Gastroesophageal sphincter (tissue), 4 donors: ENCODE data around the gene ABCA7. TPM values are rescaled to one million over a fixed set of nuclear protein-coding genes. Genes with fewer than 3 reads are reported as not detected.

Experiments
- ATAC-seq: fragments of 150-250 bp; one replicate; pipeline ENCODE4 v1.9.1; 2016; ENCODE audit warnings: mild to moderate bottlenecking, moderate library complexity
- H3K27ac ChIP-seq, 4 donors: fragments of 200-600 bp; sonication (generic) in 3 of 4; 1 replicate in 3 of 4; 2 replicates in 1 of 4; pipeline ENCODE4 v1.5.1; 2016 to 2019
- H3K27me3 ChIP-seq: fragments of 200-600 bp; sonication (generic); one replicate; pipeline ENCODE4 v1.5.1; 2019
- H3K36me3 ChIP-seq, 2 donors: fragments of 200-600 bp; sonication (generic); one replicate each; pipeline ENCODE4 v1.5.1; 2019; ENCODE audit warnings: control low read depth in 1 of 2
- H3K4me1 ChIP-seq, 3 donors: fragments of 200-600 bp; sonication (generic); 1 replicate in 2 of 3; 2 replicates in 1 of 3; pipeline ENCODE4 v1.5.1; 2016 to 2019; ENCODE audit warnings: control low read depth in 2 of 3
- H3K4me3 ChIP-seq, 2 donors: fragments of 200-600 bp; sonication (generic); one replicate each; pipeline ENCODE4 v1.5.1; 2019; ENCODE audit warnings: mild to moderate bottlenecking in 1 of 2, moderate library complexity in 1 of 2
- H3K9me3 ChIP-seq, 3 donors: fragments of 200-600 bp; sonication (generic); one replicate each; pipeline ENCODE4 v1.5.1; 2017 to 2019; ENCODE audit warnings: control low read depth in 2 of 3
- EP300 ChIP-seq: sonication (generic); formaldehyde crosslinking; IDR thresholded peaks from one replicate; pipeline ENCODE4 v1.6.1; 2017; ENCODE audit warnings: antibody characterized with exemption, mild to moderate bottlenecking
- POLR2A ChIP-seq, 2 donors: fragments of 450-650 bp; IDR thresholded peaks; one replicate each; pipeline ENCODE4 v1.6.1; 2017; ENCODE audit warnings: antibody characterized with exemption in 2 of 2, mild to moderate bottlenecking in 2 of 2, moderate library complexity in 1 of 2
- POLR2AphosphoS5 ChIP-seq: sonication (generic); formaldehyde crosslinking; IDR thresholded peaks from one replicate; pipeline ENCODE4 v1.6.1; 2017; ENCODE audit warnings: antibody characterized with exemption
- WGBS, 2 donors: methylation state at CpG; one replicate each; pipeline ENCODE4 v1.1.5; 2018; ENCODE audit warnings: low coverage in 1 of 2; 5-methylcytosine and 5-hydroxymethylcytosine counted together
- total RNA-seq, 4 donors: library from RNA; depleted of rRNA; stranded (reverse); fragments of >200 nt; gene quantifications; one replicate each; pipeline ENCODE4 v1.1.0, GENCODE V29; 2016
- TF ChIP-seq, protein P1 (sequence below), 4 experiments: fragments of 200-600 bp in 2 of 4; fragments of 450-650 bp in 2 of 4; sonication (generic) in 1 of 4; IDR thresholded peaks; one replicate each; pipeline ENCODE4 v1.5.1; 2017 to 2019; ENCODE audit warnings: antibody characterized with exemption in 4 of 4, mild to moderate bottlenecking in 2 of 4, moderate library complexity in 2 of 4

Gene ABCA7
- total RNA-seq, 4 donors from 2014 or later, result 3.9 to 14.3 (median 6.4) TPM

DNA sequence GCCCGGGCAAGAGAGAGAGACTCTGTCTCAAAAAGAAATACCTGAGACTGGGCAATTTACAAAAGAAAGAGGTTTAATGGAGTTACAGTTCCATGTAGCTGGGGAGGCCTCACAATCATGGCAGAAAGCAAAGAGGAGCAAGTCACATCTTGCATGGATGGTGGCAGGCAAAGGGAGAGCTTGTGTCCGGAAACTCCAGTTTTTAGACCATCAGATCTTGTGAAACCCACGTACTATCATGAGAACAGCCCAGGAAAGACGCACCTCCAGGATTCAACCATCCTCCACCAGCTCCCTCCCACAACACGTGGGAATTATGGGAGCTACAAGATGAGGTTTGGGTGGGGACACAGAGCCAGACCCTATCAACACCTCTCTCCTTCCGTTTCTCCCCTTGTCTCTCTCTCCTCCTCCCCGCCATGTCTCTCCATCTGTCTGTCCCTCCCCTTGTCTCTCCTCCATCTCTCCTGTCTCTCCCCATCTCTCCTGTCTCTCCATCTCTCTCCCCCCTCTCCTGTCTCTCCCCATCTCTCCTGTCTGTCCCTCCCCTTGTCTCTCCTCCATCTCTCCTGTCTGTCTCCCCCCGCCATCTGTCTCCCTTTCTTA lies 45.2 kb downstream of the ABCA7 start:
- TF ChIP-seq, protein P1, sequence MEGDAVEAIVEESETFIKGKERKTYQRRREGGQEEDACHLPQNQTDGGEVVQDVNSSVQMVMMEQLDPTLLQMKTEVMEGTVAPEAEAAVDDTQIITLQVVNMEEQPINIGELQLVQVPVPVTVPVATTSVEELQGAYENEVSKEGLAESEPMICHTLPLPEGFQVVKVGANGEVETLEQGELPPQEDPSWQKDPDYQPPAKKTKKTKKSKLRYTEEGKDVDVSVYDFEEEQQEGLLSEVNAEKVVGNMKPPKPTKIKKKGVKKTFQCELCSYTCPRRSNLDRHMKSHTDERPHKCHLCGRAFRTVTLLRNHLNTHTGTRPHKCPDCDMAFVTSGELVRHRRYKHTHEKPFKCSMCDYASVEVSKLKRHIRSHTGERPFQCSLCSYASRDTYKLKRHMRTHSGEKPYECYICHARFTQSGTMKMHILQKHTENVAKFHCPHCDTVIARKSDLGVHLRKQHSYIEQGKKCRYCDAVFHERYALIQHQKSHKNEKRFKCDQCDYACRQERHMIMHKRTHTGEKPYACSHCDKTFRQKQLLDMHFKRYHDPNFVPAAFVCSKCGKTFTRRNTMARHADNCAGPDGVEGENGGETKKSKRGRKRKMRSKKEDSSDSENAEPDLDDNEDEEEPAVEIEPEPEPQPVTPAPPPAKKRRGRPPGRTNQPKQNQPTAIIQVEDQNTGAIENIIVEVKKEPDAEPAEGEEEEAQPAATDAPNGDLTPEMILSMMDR (IDR thresholded peaks at IDR 0.05), result no peak
- TF ChIP-seq POLR2AphosphoS5 (no peak), EP300 (no peak), POLR2A (IDR thresholded peaks at IDR 0.05) (no peak)
- Histone ChIP-seq H3K4me1 (peaks cover 0 to 55% (median 24%) of the 10 kb centered on the region in 3 donors), H3K27me3 (peaks cover 34% of the 10 kb centered on the region), H3K9me3 (no peaks in the 10 kb centered on the region), H3K4me3 (no peak overlapping the region), H3K27ac (no peak overlapping the region), H3K36me3 (peaks cover 0 to 46% of the 10 kb centered on the region in 2 donors)
- no peak for ATAC-seq
- WGBS, 2 donors, result 37 to 74% methylated on average over 3 to 8 of the region's 8 CpGs

DNA sequence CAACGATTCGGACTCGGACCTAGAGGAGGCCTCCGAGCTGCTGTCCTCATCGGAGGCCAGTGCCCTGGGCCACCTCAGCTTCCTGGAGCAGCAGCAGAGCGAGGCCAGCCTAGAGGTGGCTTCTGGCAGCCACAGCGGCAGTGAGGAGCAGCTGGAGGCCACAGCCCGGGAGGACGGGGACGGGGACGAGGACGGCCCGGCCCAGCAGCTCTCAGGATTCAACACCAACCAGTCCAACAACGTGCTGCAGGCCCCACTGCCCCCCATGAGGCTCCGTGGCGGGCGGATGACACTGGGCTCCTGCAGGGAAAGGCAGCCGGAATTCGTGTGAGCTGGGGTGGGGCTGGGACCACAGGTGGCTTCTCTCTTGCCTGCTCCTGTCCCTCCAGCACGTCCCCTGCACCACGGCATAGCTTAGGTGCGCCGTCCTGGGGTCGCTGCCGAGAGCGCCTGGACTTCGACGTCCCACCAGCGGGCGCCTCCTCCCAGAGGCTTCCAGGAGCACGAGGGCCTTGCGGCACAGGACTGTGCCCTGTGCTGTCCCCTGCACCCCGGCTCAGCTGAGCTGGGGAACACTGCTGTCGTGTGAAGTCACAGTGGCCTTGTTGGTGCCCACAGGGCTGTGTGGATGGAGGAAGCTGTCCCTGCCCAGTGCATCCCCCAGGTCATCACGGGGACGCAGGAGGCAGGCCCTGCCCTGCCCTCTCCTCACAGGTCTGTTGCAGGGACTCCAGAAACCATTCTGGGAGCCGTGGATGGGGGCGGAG lies 46.0 kb downstream of the ABCA7 start:
- no peak for ATAC-seq
- Histone ChIP-seq H3K27ac (no peak overlapping the region), H3K4me3 (no peak overlapping the region)

DNA sequence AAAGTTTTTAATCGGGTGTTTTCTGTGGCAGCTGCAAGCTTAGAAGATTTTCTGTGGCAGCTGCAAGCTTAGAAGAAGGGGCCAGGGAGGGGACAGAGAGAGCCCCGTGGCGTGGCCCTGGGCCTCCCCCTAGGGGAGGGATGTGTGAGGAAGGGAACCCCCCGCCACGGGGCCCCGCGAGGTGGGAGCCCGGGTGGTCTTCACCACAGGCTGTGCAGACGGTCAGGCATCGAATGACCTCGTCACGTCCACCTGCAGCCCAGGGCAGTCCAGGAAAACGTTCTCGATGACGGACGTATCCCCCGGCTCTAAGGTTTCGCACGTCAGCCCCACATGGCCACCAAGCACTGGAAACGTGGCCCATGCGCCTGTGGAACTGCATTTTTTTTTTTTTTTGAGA lies 46.7 kb downstream of the ABCA7 start:
- Histone ChIP-seq H3K9me3 (no peaks in the 10 kb centered on the region), H3K27ac (peak overlapping the region in 2 of 4 donors; percentile 11 to 65), H3K36me3 (peaks cover 0 to 61% of the 10 kb centered on the region in 2 donors), H3K4me1 (peaks cover 0 to 50% (median 24%) of the 10 kb centered on the region in 3 donors), H3K4me3 (no peak overlapping the region), H3K27me3 (peaks cover 30% of the 10 kb centered on the region)
- 80 to 94% methylated on average over 9 to 19 of the region's 21 CpGs for WGBS, 2 donors
- no peak for TF ChIP-seq POLR2A (IDR thresholded peaks at IDR 0.05)
- ATAC-seq, result no peak

More for the DNA sequence above, 46.0 kb downstream of the ABCA7 start:
- Histone ChIP-seq H3K27me3 (peaks cover 34% of the 10 kb centered on the region), H3K9me3 (no peaks in the 10 kb centered on the region), H3K4me1 (peaks cover 0 to 55% (median 24%) of the 10 kb centered on the region in 3 donors), H3K36me3 (peaks cover 0 to 53% of the 10 kb centered on the region in 2 donors)
- TF ChIP-seq EP300, result no peak
- WGBS, 2 donors, result 46 to 64% methylated on average over 5 to 6 of the region's 38 CpGs

DNA sequence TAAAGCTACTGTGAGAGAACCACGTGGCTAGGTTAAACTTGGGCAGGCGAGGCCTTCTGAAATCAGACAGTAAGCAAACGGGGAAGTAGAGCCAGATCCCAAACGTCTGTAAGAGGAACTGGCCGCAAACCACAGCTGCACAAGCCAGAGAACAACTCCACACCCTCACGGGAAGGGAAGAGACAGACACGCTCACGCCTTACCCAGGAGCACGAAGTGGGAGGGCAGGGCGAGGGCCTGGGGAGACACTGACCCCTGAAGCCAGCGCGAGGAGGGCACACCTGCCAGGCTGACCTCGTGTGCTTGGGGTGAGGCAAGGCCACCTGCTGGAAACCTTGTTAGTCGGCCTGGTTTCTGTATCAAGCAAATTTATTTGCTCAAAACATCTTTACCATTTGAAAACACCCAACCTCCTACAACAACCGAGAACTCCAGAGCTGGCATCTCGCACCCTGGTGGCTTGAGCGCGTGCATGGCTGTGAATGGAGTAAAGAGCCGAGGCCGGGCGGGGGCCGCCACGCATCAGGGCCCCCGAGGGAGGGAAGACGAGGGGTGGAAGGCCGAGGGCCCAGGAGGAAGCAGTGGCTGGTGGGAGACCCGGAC lies 48.0 kb downstream of the ABCA7 start:
- peaks cover 0 to 45% (median 18%) of the 10 kb centered on the region in 3 donors for H3K4me1 ChIP-seq
- peaks cover 17% of the 10 kb centered on the region for H3K27me3 ChIP-seq
- no peak overlapping the region for H3K4me3 ChIP-seq
- peaks cover 0 to 74% of the 10 kb centered on the region in 2 donors for H3K36me3 ChIP-seq
- H3K9me3 ChIP-seq, result no peaks in the 10 kb centered on the region
- TF ChIP-seq POLR2A (IDR thresholded peaks at IDR 0.05) (no peak), EP300 (no peak), POLR2AphosphoS5 (no peak)
- TF ChIP-seq, protein P1 (IDR thresholded peaks at IDR 0.05), result no peak
- ATAC-seq, result peak; percentile 69
- 61 to 65% methylated on average over 3 to 19 of the region's 27 CpGs for WGBS, 2 donors
- H3K27ac ChIP-seq, result peak overlapping the region in 3 of 4 donors; percentile 61 to 66 (median 65)

DNA sequence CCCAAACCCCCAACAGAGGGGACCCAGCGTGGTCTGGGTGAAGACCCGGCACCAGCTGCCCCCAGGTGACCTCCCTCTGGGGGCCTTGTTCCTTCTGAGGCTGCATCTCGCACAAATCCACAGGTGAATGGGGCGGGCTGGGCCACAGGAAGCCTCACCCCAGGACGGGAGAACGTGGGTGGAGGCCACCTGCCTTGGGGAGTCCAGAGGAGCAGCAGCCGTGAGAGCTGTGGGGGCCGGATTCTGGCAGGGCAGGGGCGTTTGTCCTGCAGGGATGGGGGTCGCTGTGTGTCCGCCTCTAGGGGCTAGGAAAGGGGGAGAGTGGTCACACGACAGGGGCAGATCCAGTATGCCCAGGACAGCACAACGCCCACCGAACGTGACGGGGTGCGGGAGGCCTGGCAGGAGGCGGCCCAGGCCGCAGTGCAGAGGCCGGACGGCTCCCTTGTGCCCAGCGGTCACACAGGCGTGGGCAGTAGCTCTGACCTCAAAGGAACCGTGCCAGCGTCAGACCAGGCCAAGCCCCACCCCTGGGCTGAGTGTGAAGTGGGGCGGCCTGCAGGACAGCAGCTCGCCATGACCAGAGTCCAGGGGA lies 48.6 kb downstream of the ABCA7 start:
- ATAC-seq, result peak; percentile 60
- Histone ChIP-seq H3K27ac (peak overlapping the region in 3 of 4 donors; percentile 61 to 66 (median 65)), H3K4me1 (peaks cover 0 to 45% (median 22%) of the 10 kb centered on the region in 3 donors), H3K27me3 (peaks cover 11% of the 10 kb centered on the region), H3K36me3 (peaks cover 0 to 80% of the 10 kb centered on the region in 2 donors), H3K4me3 (no peak overlapping the region), H3K9me3 (no peaks in the 10 kb centered on the region)
- WGBS, 2 donors, result no CpG with 5 or more reads among the region's 27 CpGs
- TF ChIP-seq POLR2A (IDR thresholded peaks at IDR 0.05) (no peak), EP300 (no peak), POLR2AphosphoS5 (no peak)
- TF ChIP-seq, protein P1 (IDR thresholded peaks at IDR 0.05), result no peak
